SJSA1 (cell line): ENCODE data around the gene LHB. TPM values are rescaled to one million over a fixed set of nuclear protein-coding genes. Genes with fewer than 3 reads are reported as not detected.
"Not testable (repeated sequence)": the region's sequence is repeated elsewhere in the genome, so short reads cannot be mapped to it uniquely, and the experiment has no call there.

ENCODE experiments used
- DNase-seq, 2 experiments: peaks; one replicate each; pipeline ENCODE4 v3.0.0-alpha.2; 2015 to 2020; ENCODE audit warnings: low spot score in 2 of 2, low read depth in 1 of 2
- H3K27ac ChIP-seq: fragments of 250-450 bp; sonication (Bioruptor Pico); 2 replicates; pipeline ENCODE4 v1.5.1; 2020; ENCODE audit warnings: mild to moderate bottlenecking, moderate library complexity
- H3K27me3 ChIP-seq: fragments of 250-450 bp; sonication (Bioruptor Pico); replicated peaks from 2 replicates; pipeline ENCODE4 v1.5.1; 2020; ENCODE audit warnings: mild to moderate bottlenecking, moderate library complexity
- H3K36me3 ChIP-seq: fragments of 250-450 bp; sonication (Bioruptor Pico); 2 replicates; pipeline ENCODE4 v1.5.1; 2020; ENCODE audit warnings: mild to moderate bottlenecking
- H3K4me1 ChIP-seq: fragments of 250-450 bp; sonication (Bioruptor Pico); replicated peaks from 2 replicates; pipeline ENCODE4 v1.6.1; 2021; ENCODE audit warnings: mild to moderate bottlenecking
- H3K4me3 ChIP-seq: fragments of 250-450 bp; sonication (Bioruptor Pico); 2 replicates; pipeline ENCODE4 v1.5.1; 2020; ENCODE audit warnings: mild to moderate bottlenecking
- H3K9me3 ChIP-seq: fragments of 250-450 bp; sonication (Bioruptor Pico); replicated peaks from 2 replicates; pipeline ENCODE4 v1.5.1; 2020; ENCODE audit warnings: mild to moderate bottlenecking
- total RNA-seq: library from RNA; depleted of rRNA; stranded (reverse); fragments of >200 nt; shearing (Covaris generic); gene quantifications from 2 replicates; pipeline ENCODE4 v1.2.3, GENCODE V29; 2014; rRNA removed

The LHB gene
- 0.34 TPM in 1 of 2 replicates, not detected in the other for total RNA-seq

- peak within 1 kb of the TSS; percentile 43 for H3K4me3 ChIP-seq
- H3K27ac ChIP-seq: no peak within 1 kb of the TSS
- H3K9me3 ChIP-seq: 0 out of 2 replicates have a peak, but pooled peaks cover 3% of the 10 kb centered on the region
- peaks cover 36% of the 10 kb centered on the region for H3K36me3 ChIP-seq
- DNase-seq: no peak
- no peaks in the 10 kb centered on the region for H3K27me3 ChIP-seq
- H3K4me1 ChIP-seq: peaks cover 20% of the 10 kb centered on the region
These were observed at the start of gene LHB for GRCh38 chr19:49017041-49017665. LHB (minus strand) TSS chr19:49017091; CDS start chr19:49017081, 10 bp downstream.

GRCh38 chr19:49065905-49066512 is 49.1 kb upstream of the LHB start:
- no peak overlapping the region for H3K4me3 ChIP-seq
- H3K36me3 ChIP-seq: no peaks in the 10 kb centered on the region
- peaks cover 16% of the 10 kb centered on the region for H3K27me3 ChIP-seq
- no peak overlapping the region for H3K27ac ChIP-seq
- peaks cover 8% of the 10 kb centered on the region; the same call in 1 of the 2 replicates for H3K9me3 ChIP-seq
- no peaks in the 10 kb centered on the region for H3K4me1 ChIP-seq
- DNase-seq: no peak

- no peak for DNase-seq
- no peaks in the 10 kb centered on the region for H3K36me3 ChIP-seq
- H3K4me1 ChIP-seq: no peaks in the 10 kb centered on the region
- peaks cover 16% of the 10 kb centered on the region for H3K27me3 ChIP-seq
- H3K9me3 ChIP-seq: peaks cover 8% of the 10 kb centered on the region; the same call in 1 of the 2 replicates
- H3K27ac ChIP-seq: no peak within 1 kb of the TSS
- H3K4me3 ChIP-seq: no peak within 1 kb of the TSS
These were observed 48.1 kb upstream of the LHB start, which contains the start of gene NTF4 for GRCh38 chr19:49064768-49065611. NTF4 (minus strand) TSS chr19:49064818; CDS start chr19:49061997, 2,821 bp downstream.

- Histone ChIP-seq H3K27ac (no peak overlapping the region), H3K36me3 (no peaks in the 10 kb centered on the region), H3K4me3 (no peak overlapping the region), H3K4me1 (no peaks in the 10 kb centered on the region), H3K27me3 (peaks cover 16% of the 10 kb centered on the region), H3K9me3 (peaks cover 4% of the 10 kb centered on the region; the same call in 1 of the 2 replicates)
- DNase-seq: no peak
These were observed 47.2 kb upstream of the LHB start for GRCh38 chr19:49064029-49064629.

- Histone ChIP-seq H3K27me3 (peaks cover 11% of the 10 kb centered on the region), H3K9me3 (no peaks in the 10 kb centered on the region), H3K36me3 (no peaks in the 10 kb centered on the region), H3K4me1 (peaks cover 15% of the 10 kb centered on the region), H3K4me3 (no peak overlapping the region), H3K27ac (no peak overlapping the region)
- no peak for DNase-seq
These were observed 44.6 kb upstream of the LHB start for GRCh38 chr19:49061445-49061844.

GRCh38 chr19:49061000-49061399 is 44.1 kb upstream of the LHB start:
- Histone ChIP-seq H3K4me1 (peaks cover 19% of the 10 kb centered on the region), H3K27me3 (peaks cover 9% of the 10 kb centered on the region), H3K4me3 (no peak overlapping the region), H3K27ac (no peak overlapping the region), H3K9me3 (no peaks in the 10 kb centered on the region), H3K36me3 (no peaks in the 10 kb centered on the region)
- no peak for DNase-seq

- Histone ChIP-seq H3K4me3 (no peak overlapping the region), H3K27ac (no peak overlapping the region), H3K9me3 (no peaks in the 10 kb centered on the region), H3K36me3 (no peaks in the 10 kb centered on the region), H3K27me3 (peaks cover 1% of the 10 kb centered on the region), H3K4me1 (peaks cover 23% of the 10 kb centered on the region)
- no peak for DNase-seq
These were observed 42.2 kb upstream of the LHB start for GRCh38 chr19:49059053-49059452.

GRCh38 chr19:49058562-49058961 is 41.7 kb upstream of the LHB start:
- Histone ChIP-seq H3K27ac (no peak overlapping the region), H3K36me3 (no peaks in the 10 kb centered on the region), H3K9me3 (no peaks in the 10 kb centered on the region), H3K4me3 (no peak overlapping the region), H3K27me3 (no peaks in the 10 kb centered on the region), H3K4me1 (peaks cover 23% of the 10 kb centered on the region)
- DNase-seq: no peak

- no peak within 1 kb of the TSS for H3K27ac ChIP-seq
- H3K9me3 ChIP-seq: no peaks in the 10 kb centered on the region
These were observed 40.8 kb upstream of the LHB start, which contains the start of gene CGB7 for GRCh38 chr19:49057636-49058234. CGB7 (minus strand) TSS chr19:49057749; CDS start chr19:49055375, 2,374 bp downstream.

GRCh38 chr19:49056902-49057596 is 40.2 kb upstream of the LHB start:
- peak overlapping the region; percentile 50 for H3K4me3 ChIP-seq
- not testable (repeated sequence) for H3K27ac ChIP-seq, H3K36me3 ChIP-seq, H3K9me3 ChIP-seq, H3K27me3 ChIP-seq
- H3K4me1 ChIP-seq: peaks cover 23% of the 10 kb centered on the region
- DNase-seq: peak in 1 of 2 experiments; percentile 21

More at GRCh38 chr19:49057636-49058234, 40.8 kb upstream of the LHB start, which contains the start of gene CGB7:
- DNase-seq: peak; percentile 47 to 75
- Histone ChIP-seq H3K27me3 (no peaks in the 10 kb centered on the region), H3K36me3 (no peaks in the 10 kb centered on the region), H3K4me3 (peak within 1 kb of the TSS; percentile 50), H3K4me1 (peaks cover 23% of the 10 kb centered on the region)

GRCh38 chr19:49056101-49056901 is 39.4 kb upstream of the LHB start:
- H3K27ac ChIP-seq: no peak overlapping the region
- no peaks in the 10 kb centered on the region for H3K36me3 ChIP-seq
- peak overlapping the region; percentile 50 for H3K4me3 ChIP-seq
- no peaks in the 10 kb centered on the region for H3K27me3 ChIP-seq
- no peaks in the 10 kb centered on the region for H3K9me3 ChIP-seq
- DNase-seq: peak; percentile 71
- peaks cover 23% of the 10 kb centered on the region for H3K4me1 ChIP-seq

GRCh38 chr19:49050376-49051033 is 33.6 kb upstream of the LHB start:
- not testable (repeated sequence) for H3K4me1 ChIP-seq, H3K27me3 ChIP-seq, H3K9me3 ChIP-seq, H3K36me3 ChIP-seq, H3K27ac ChIP-seq, H3K4me3 ChIP-seq
- peak; percentile 60 to 83 for DNase-seq
